Activated CD4-positive, alpha-beta T cell treated with anti-CD3 and anti-CD28 coated beads for 36 hours (primary cell): ENCODE results near the gene STUM. TPM values are rescaled to one million over a fixed set of nuclear protein-coding genes. Genes with fewer than 3 reads are reported as not detected.

Source experiments
- ATAC-seq: fragments of 200-7000 bp; cut with Tn5 transposase; one replicate; pipeline ENCODE4 v1.10.0; 2021; ENCODE audit warnings: mild to moderate bottlenecking, moderate library complexity
- CTCF ChIA-PET: fragments of 350-600 bp; sonication (Branson Sonifier 250); formaldehyde crosslinking; loops from one replicate; lab custom pipeline; 2021; ENCODE audit warnings: antibody characterized with exemption; lab: Charles Lee
- POLR2A ChIA-PET: fragments of 350-600 bp; sonication (Branson Sonifier 250); formaldehyde crosslinking; loops from one replicate; lab custom pipeline; 2021; ENCODE audit warnings: antibody characterized with exemption, inconsistent platforms; lab: Charles Lee
- DNase-seq: peaks from one replicate; pipeline ENCODE4 v3.0.0-alpha.2; 2020
- H3K27ac Mint-ChIP-seq: one replicate; pipeline ENCODE4 v1.8.0; 2021; ENCODE audit warnings: mixed read lengths
- H3K27me3 Mint-ChIP-seq: one replicate; pipeline ENCODE4 v1.8.0; 2021; ENCODE audit warnings: mixed read lengths
- H3K36me3 Mint-ChIP-seq: one replicate; pipeline ENCODE4 v1.8.0; 2021; ENCODE audit warnings: low read depth, mixed read lengths
- H3K4me1 Mint-ChIP-seq: one replicate; pipeline ENCODE4 v1.8.0; 2021; ENCODE audit warnings: mixed read lengths
- H3K4me3 Mint-ChIP-seq: one replicate; pipeline ENCODE4 v1.8.0; 2021; ENCODE audit warnings: mild to moderate bottlenecking, moderate library complexity, mixed read lengths
- H3K9me3 Mint-ChIP-seq: one replicate; pipeline ENCODE4 v1.8.0; 2021; ENCODE audit warnings: low read depth, mixed read lengths
- intact Hi-C, 2 experiments: fragments of 100-400 bp; cut with DNase I in 1 of 2; cut with micrococcal nuclease in 1 of 2; formaldehyde crosslinking; loops; one replicate each; pipeline versions ENCODE4 v1.14.2 to v1.15.1; 2022 to 2024; cut with DNase I, micrococcal nuclease
- total RNA-seq, 2 experiments: library from RNA; stranded (reverse); gene quantifications; one replicate each; pipeline ENCODE4 v1.2.3, GENCODE V29; 2021

Gene STUM
- total RNA-seq, 2 experiments from 2014 or later = not detected

GRCh38 chr1:226520640-226521355 lies 27.8 kb upstream of the STUM start:
- H3K36me3 Mint-ChIP-seq = no peaks in the 10 kb centered on the region
- CTCF ChIA-PET = no interaction called here
- ATAC-seq = no peak

GRCh38 chr1:226523646-226524406 lies 24.7 kb upstream of the STUM start:
- Mint-ChIP-seq H3K4me1 (no peaks in the 10 kb centered on the region), H3K9me3 (peaks cover 6% of the 10 kb centered on the region), H3K36me3 (no peaks in the 10 kb centered on the region), H3K4me3 (no peak overlapping the region), H3K27ac (no peak overlapping the region), H3K27me3 (peaks cover 1% of the 10 kb centered on the region)
- ChIA-PET POLR2A (no interaction called here), CTCF (interaction anchor here (0.7 to 2.0 kb wide), 3 partner anchors 10 to 46 kb away, joined by 3 to 8 read pairs (median 3); no protein-coding TSS in a partner anchor)
- ATAC-seq = no peak
- no peak for DNase-seq
- intact Hi-C loops = no loop called here

More at GRCh38 chr1:226520640-226521355, 27.8 kb upstream of the STUM start:
- POLR2A ChIA-PET = no interaction called here
- H3K9me3 Mint-ChIP-seq = peaks cover 4% of the 10 kb centered on the region
- H3K4me3 Mint-ChIP-seq = no peak overlapping the region
- DNase-seq = no peak
- no peaks in the 10 kb centered on the region for H3K4me1 Mint-ChIP-seq
- H3K27me3 Mint-ChIP-seq = peaks cover 1% of the 10 kb centered on the region
- intact Hi-C loops = no loop called here
- H3K27ac Mint-ChIP-seq = no peak overlapping the region

DNA sequence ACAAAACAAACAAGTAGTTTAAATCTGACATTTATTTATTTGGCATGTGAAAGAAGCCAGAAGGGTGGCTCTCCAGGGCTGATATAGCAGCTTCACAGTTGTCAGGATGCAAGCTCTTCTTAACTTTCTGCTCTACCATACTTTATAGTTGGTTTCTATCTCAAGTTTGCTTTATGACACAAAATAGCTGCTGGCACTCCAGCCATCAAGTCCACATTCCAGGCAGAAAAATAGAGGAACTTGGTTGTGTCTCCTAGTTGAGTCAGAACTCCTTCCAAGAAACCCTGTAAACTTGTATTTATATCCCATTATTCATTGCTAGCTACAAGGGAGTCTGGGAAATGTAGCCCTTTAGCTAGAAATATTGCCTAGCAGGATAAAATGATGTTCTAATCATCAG lies 24.0 kb upstream of the STUM start:
- DNase-seq (no peak), ATAC-seq (no peak)
- no peak overlapping the region for H3K4me3 Mint-ChIP-seq
- intact Hi-C loops = no loop called here
- ChIA-PET POLR2A (no interaction called here), CTCF (interaction anchor here (0.7 to 2.0 kb wide), 5 partner anchors 9 to 116 kb away, joined by 3 to 8 read pairs (median 3); partner anchors contain the start of gene PARP1)
- H3K4me1 Mint-ChIP-seq = no peaks in the 10 kb centered on the region
- no peak overlapping the region for H3K27ac Mint-ChIP-seq
- no peaks in the 10 kb centered on the region for H3K36me3 Mint-ChIP-seq
- peaks cover 6% of the 10 kb centered on the region for H3K9me3 Mint-ChIP-seq
- H3K27me3 Mint-ChIP-seq = peaks cover 1% of the 10 kb centered on the region

GRCh38 chr1:226525750-226526149 lies 22.8 kb upstream of the STUM start:
- peaks cover 6% of the 10 kb centered on the region for H3K9me3 Mint-ChIP-seq
- POLR2A ChIA-PET = no interaction called here
- intact Hi-C loops = no loop called here
- no peaks in the 10 kb centered on the region for H3K36me3 Mint-ChIP-seq
- H3K4me3 Mint-ChIP-seq = no peak overlapping the region
- CTCF ChIA-PET = interaction anchor here (0.9 to 1.4 kb wide), 4 partner anchors 21 to 355 kb away, joined by 3 read pairs; partner anchors contain the start of gene PARP1
- H3K27me3 Mint-ChIP-seq = peaks cover 1% of the 10 kb centered on the region
- H3K4me1 Mint-ChIP-seq = no peaks in the 10 kb centered on the region
- DNase-seq = no peak
- no peak for ATAC-seq
- no peak overlapping the region for H3K27ac Mint-ChIP-seq

DNA sequence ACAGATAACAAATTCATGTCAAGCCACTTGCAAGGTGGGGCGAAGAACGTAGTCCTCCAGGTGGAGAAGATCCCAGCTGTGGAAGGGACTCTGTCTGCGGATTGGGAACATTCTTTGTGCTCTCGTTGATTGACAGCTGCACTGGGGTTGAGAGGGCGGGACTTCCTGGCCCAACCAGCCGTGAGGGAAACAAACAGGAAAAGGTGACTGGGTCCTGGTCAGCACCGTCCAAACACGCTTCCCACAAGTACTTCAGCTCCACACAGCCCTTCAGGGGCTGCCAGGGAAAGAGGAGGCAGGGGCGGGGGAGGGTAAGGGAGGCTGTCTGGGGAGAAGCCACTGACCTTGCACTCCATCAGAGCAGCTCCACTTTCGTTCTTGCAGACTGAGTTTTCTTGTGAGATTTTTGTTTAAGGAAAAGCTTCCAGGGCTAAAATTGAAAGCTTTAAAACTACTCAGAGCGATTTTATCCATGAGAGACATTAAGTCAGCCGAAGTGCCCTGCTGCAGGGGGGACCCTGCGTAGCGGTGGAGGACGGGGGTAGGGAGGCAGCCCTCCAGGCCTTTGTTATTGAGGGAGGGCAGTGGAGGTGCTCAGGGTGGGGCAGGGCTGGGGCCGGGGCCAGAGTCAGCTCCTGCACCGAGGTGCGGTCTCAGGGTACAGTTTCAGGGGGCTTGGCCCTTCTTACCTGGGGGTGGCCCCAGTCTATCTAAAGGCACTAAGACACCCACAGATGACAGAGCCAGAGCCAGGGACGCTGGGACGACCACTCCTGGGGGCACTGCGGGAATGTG lies 21.6 kb upstream of the STUM start:
- Mint-ChIP-seq H3K4me1 (no peaks in the 10 kb centered on the region), H3K27ac (no peak overlapping the region), H3K4me3 (no peak overlapping the region), H3K27me3 (peaks cover 4% of the 10 kb centered on the region), H3K9me3 (peaks cover 6% of the 10 kb centered on the region), H3K36me3 (no peaks in the 10 kb centered on the region)
- DNase-seq (no peak), ATAC-seq (no peak)
- ChIA-PET POLR2A (no interaction called here), CTCF (interaction anchor here (1.3 to 1.5 kb wide), 3 partner anchors 12 to 20 kb away, joined by 3 read pairs; no protein-coding TSS in a partner anchor)
- intact Hi-C loops = no loop called here

DNA sequence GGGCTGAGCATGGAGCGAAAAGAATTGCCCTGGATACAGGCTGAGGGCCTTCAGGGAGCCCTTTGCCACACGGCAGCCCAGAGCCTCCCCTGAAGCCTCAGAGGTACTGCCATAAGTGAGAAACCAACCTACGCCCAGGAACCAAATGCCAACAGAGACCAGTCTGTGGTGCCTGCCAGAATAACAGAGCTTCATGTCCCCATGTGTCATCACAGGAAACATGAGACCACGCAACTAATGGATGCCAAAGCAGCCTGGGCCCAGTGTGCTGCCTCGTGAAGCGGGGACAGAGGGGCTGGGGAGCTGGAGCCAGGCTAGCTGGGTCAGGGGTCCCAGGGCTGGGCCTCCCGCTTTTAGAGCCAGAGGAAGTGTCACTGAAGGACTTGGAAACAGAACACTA lies 18.7 kb upstream of the STUM start:
- CTCF ChIA-PET = no interaction called here

DNA sequence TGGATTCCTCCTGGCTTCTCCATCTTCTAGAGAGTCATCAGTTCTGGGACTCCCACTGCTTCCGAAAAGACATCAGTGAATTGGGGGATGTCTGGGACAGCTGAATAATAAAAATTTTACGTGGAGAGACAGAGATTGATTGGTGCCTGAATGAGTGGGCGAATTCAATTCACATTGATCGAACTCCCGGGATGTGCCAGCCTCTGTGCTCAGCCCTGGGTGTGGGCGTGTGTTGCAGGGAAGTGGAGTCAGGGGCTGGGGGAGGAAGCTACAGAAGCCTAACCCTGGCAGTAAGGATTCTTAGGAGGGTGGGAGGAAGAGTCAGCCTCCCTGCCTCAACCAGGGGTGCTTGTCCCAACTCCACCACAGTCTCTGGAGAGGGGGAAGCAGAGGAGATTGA lies 18.0 kb upstream of the STUM start:
- H3K36me3 Mint-ChIP-seq = no peaks in the 10 kb centered on the region
- ChIA-PET CTCF (no interaction called here), POLR2A (no interaction called here)
- no peak overlapping the region for H3K27ac Mint-ChIP-seq
- ATAC-seq (no peak), DNase-seq (no peak)
- H3K4me1 Mint-ChIP-seq = no peaks in the 10 kb centered on the region
- intact Hi-C loops = no loop called here
- peaks cover 2% of the 10 kb centered on the region for H3K9me3 Mint-ChIP-seq
- no peak overlapping the region for H3K4me3 Mint-ChIP-seq
- peaks cover 2% of the 10 kb centered on the region for H3K27me3 Mint-ChIP-seq

More for the DNA sequence above, 18.7 kb upstream of the STUM start:
- H3K4me1 Mint-ChIP-seq = no peaks in the 10 kb centered on the region
- H3K27me3 Mint-ChIP-seq = peaks cover 2% of the 10 kb centered on the region
- H3K9me3 Mint-ChIP-seq = peaks cover 2% of the 10 kb centered on the region
- DNase-seq (no peak), ATAC-seq (no peak)
- intact Hi-C loops = no loop called here
- H3K27ac Mint-ChIP-seq = no peak overlapping the region
- no peaks in the 10 kb centered on the region for H3K36me3 Mint-ChIP-seq
- H3K4me3 Mint-ChIP-seq = no peak overlapping the region
- POLR2A ChIA-PET = no interaction called here

DNA sequence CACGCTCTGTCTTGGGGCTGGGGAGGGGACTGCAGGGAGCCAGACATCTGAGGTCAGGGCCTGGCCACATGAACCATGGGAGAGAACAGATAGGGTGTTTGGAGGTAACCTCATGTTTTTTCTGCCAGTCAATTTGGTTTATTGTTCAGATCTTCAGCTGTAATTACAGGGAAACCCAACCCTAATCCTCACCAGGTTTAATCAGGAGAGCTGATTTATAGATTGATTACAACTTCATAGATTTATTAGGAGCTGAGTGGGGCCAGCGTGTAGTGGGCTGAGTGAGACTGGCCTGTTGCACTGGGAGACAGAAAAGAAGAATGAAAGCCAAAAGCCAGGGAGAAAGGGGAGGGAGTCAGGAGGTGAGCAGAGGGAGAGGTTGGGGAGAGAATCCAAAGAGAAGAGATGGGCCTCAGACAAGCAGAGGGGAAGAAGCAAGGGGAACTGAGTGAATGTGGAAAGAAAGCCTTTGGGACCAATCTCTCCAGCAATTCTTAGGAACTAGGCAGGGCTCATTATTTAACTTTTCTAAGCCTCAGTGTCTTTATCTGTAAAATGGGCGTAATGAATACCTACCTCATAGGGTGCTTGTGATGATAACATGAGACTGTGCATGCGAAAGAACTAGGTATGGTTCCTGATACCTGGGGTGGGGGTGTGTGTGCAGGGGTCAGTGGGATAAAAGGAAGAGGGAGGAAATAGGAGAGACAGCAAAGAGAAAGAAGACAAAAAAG lies 17.0 kb upstream of the STUM start:
- Mint-ChIP-seq H3K36me3 (no peaks in the 10 kb centered on the region), H3K4me1 (no peaks in the 10 kb centered on the region), H3K9me3 (no peaks in the 10 kb centered on the region), H3K27me3 (peaks cover 2% of the 10 kb centered on the region), H3K27ac (no peak overlapping the region), H3K4me3 (no peak overlapping the region)
- intact Hi-C loops = no loop called here
- no peak for ATAC-seq
- DNase-seq = no peak
- POLR2A ChIA-PET = no interaction called here
- CTCF ChIA-PET = interaction anchor here (1.4 kb wide), 1 partner anchor 660 kb away, joined by 3 read pairs; no protein-coding TSS in a partner anchor

DNA sequence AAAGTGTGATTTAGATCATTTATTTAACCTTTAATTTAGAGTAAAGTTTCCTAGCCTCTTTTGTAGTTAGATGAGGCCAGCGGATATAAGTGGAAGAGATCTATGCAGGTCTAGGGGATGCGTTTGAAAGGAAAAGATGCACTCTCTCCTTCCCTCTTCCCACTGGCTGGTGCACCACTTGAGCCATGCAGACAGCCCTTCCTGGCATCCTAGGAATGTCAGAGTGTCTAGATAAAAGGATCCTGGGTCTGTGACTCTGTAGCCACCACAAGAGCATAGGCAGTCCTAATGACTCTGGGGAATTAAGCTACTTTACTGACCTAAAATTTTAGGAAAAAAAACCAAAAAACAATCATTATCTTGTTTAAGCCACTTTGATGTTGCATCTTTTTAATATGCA lies 16.0 kb upstream of the STUM start:
- H3K27me3 Mint-ChIP-seq = peaks cover 2% of the 10 kb centered on the region
- H3K9me3 Mint-ChIP-seq = no peaks in the 10 kb centered on the region
- H3K36me3 Mint-ChIP-seq = no peaks in the 10 kb centered on the region
- POLR2A ChIA-PET = no interaction called here
- no peak overlapping the region for H3K4me3 Mint-ChIP-seq
- no peak for DNase-seq
- CTCF ChIA-PET = interaction anchor here (0.6 to 1.9 kb wide), 4 partner anchors 8 to 291 kb away, joined by 3 to 8 read pairs (median 3); no protein-coding TSS in a partner anchor
- no peak for ATAC-seq
- H3K27ac Mint-ChIP-seq = no peak overlapping the region
- intact Hi-C loops = no loop called here
- H3K4me1 Mint-ChIP-seq = no peaks in the 10 kb centered on the region

GRCh38 chr1:226533220-226533619 lies 15.3 kb upstream of the STUM start:
- Mint-ChIP-seq H3K27me3 (peaks cover 2% of the 10 kb centered on the region), H3K27ac (no peak overlapping the region), H3K4me1 (no peaks in the 10 kb centered on the region), H3K36me3 (no peaks in the 10 kb centered on the region), H3K4me3 (no peak overlapping the region), H3K9me3 (no peaks in the 10 kb centered on the region)
- CTCF ChIA-PET = interaction anchor here (0.6 to 1.9 kb wide), 4 partner anchors 9 to 76 kb away, joined by 3 to 8 read pairs (median 4); no protein-coding TSS in a partner anchor
- ATAC-seq (no peak), DNase-seq (no peak)
- POLR2A ChIA-PET = no interaction called here
- intact Hi-C loops = no loop called here
